ENCODE data around the gene ARIH1.

ARIH1 gene

DNA sequence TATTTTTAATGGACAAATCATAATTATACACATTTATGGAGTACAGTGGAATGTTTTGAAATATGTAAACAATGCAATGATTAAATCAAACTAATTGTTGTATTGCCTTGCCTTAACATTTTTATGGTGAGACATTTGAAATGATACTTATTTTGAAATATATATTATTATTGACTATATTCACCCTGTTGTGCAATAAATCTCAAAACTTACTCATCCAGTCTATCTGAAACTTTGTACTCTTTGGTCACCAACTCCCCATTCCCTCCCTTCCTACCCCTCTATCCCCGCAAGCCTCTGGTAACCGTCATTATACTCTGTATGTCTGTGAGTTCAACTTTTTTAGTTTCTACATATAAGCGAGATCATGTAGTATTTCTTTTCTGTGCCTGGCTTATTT lies 105.7 kb downstream of the ARIH1 start:
- H3K4me3 ChIP-seq (ENCODE audit: low read depth, low read length), result no peak overlapping the region
- DNase-seq (ENCODE audit: low read depth), result no peak
- TF ChIP-seq, protein P1, sequence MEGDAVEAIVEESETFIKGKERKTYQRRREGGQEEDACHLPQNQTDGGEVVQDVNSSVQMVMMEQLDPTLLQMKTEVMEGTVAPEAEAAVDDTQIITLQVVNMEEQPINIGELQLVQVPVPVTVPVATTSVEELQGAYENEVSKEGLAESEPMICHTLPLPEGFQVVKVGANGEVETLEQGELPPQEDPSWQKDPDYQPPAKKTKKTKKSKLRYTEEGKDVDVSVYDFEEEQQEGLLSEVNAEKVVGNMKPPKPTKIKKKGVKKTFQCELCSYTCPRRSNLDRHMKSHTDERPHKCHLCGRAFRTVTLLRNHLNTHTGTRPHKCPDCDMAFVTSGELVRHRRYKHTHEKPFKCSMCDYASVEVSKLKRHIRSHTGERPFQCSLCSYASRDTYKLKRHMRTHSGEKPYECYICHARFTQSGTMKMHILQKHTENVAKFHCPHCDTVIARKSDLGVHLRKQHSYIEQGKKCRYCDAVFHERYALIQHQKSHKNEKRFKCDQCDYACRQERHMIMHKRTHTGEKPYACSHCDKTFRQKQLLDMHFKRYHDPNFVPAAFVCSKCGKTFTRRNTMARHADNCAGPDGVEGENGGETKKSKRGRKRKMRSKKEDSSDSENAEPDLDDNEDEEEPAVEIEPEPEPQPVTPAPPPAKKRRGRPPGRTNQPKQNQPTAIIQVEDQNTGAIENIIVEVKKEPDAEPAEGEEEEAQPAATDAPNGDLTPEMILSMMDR (IDR thresholded peaks at IDR 0.05; ENCODE audit: low read depth, low read length, missing control alignments), result no peak

DNA sequence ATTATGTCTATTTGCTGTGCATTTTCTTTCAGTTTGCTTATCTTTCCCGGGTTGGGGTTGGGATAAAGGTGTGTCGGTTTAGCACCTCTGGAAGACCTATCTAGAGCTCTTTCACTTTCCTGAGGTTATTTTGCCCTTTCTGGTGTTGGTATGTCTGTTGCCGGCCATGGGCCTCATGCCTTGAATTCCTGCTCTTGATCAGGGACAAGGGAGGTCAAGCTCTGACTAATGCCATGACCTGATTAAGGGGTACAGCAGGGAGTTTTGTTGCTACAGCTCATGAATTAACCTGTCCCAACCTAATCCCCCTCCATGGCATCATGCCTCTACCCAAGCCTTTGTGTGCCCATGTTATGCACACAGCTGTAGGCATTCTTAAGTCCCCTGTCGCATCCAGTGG lies 109.9 kb downstream of the ARIH1 start:
- no peak for DNase-seq (ENCODE audit: low read depth)
- TF ChIP-seq, protein P1 (IDR thresholded peaks at IDR 0.05; ENCODE audit: low read depth, low read length, missing control alignments), result no peak
- no peak overlapping the region for H3K4me3 ChIP-seq (ENCODE audit: low read depth, low read length)

- TF ChIP-seq, protein P1 (IDR thresholded peaks at IDR 0.05; ENCODE audit: low read depth, low read length, missing control alignments), result no peak
- H3K4me3 ChIP-seq (ENCODE audit: low read depth, low read length), result no peak overlapping the region
- DNase-seq (ENCODE audit: low read depth), result no peak
Observed at GRCh38 chr15:72585025-72585424, 110.9 kb downstream of the ARIH1 start.

- TF ChIP-seq, protein P1 (IDR thresholded peaks at IDR 0.05; ENCODE audit: low read depth, low read length, missing control alignments), result no peak
- H3K4me3 ChIP-seq (ENCODE audit: low read depth, low read length), result no peak overlapping the region
- DNase-seq (ENCODE audit: low read depth), result no peak
Observed at GRCh38 chr15:72585476-72586058, 111.4 kb downstream of the ARIH1 start.

GRCh38 chr15:72588096-72588495 lies 114.0 kb downstream of the ARIH1 start:
- TF ChIP-seq, protein P1 (IDR thresholded peaks at IDR 0.05; ENCODE audit: low read depth, low read length, missing control alignments), result no peak
- DNase-seq (ENCODE audit: low read depth), result no peak

DNA sequence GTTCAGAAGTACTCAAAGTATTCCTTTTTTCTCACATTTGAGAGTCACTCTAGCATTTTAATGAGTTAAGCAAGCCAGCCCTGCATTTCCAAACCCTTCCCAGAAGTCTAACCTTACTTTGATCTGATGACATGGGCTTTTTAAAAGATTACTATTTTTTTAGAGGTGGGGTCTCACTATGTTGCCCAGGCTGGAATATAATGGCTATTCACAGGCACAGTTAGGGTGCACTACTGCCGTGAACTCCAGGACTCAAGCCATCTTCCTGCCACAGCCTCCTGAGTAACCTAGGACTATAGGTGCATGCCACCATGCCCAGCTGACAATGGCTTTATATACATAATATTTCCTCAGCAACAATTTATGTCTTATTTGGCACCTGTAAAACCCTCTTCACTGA lies 116.3 kb downstream of the ARIH1 start:
- H3K4me3 ChIP-seq (ENCODE audit: low read depth, low read length), result no peak overlapping the region
- no peak for DNase-seq (ENCODE audit: low read depth)
- TF ChIP-seq, protein P1 (IDR thresholded peaks at IDR 0.05; ENCODE audit: low read depth, low read length, missing control alignments), result no peak

More at GRCh38 chr15:72588096-72588495, 114.0 kb downstream of the ARIH1 start:
- H3K4me3 ChIP-seq (ENCODE audit: low read depth, low read length), result no peak overlapping the region

GRCh38 chr15:72591361-72591760 lies 117.2 kb downstream of the ARIH1 start:
- TF ChIP-seq, protein P1 (IDR thresholded peaks at IDR 0.05; ENCODE audit: low read depth, low read length, missing control alignments), result no peak
- no peak for DNase-seq (ENCODE audit: low read depth)
- H3K4me3 ChIP-seq (ENCODE audit: low read depth, low read length), result no peak overlapping the region
